ENCODE results near the gene PIGB. TPM values are rescaled to one million over a fixed set of nuclear protein-coding genes. Genes with fewer than 3 reads are reported as not detected.
A peak's percentile ranks its signal among the peaks of the same experiment; 100 is the strongest.
"Not testable (repeated sequence)": the region's sequence is repeated elsewhere in the genome, so short reads cannot be mapped to it uniquely, and the experiment has no call there.

PIGB gene
- total RNA-seq, 5 donors from 2014 or later (not counting 1 experiment from before 2014, with no cell fraction given): 16.3 to 28.2 (median 20.1) TPM

DNA sequence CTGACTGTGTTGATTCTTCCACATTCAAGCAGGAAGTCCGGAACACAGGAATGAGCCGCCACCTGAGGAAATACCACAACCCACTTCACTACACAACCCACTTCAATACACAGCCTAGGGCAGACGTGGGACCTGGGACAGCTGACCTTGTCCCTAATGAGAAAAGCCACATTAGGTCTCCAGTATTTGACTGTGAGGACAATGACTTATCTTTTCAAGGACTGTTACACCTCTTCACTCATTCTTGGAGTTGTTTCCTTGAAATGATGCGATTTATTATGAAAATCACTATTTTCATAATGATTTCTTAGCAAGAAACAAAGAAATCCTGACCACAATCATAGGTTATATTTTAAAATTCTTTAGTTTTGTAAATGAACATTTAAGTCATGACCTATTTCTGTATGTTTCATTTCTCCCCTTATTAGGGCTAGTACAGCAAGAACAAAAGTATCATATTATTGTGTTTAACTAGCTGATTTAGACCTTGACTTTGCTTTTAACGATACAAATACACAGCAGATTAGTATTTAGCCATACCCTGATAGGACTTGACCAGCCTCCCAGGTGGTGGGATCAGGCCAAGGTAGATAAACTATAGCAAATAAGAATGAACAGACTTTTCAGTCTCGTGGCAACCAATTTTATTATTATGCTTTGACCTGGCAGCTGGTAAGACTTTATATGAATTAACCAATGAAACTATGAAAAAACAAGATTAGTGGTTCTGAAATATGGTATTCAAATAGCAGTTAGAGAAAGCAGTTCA lies 35.5 kb upstream of the PIGB start:
- no peaks in the 10 kb centered on the region for H3K27me3 ChIP-seq (replicated peaks in 1 of 2; ENCODE audit: control insufficient read depth in 2 of 2, extremely low read depth in 1 of 2, insufficient read depth in 2 of 2, low read length in 1 of 2)
- ChIA-PET POLR2A (no interaction called here), CTCF (no interaction called here)
- Mint-ChIP-seq H3K36me3 (peaks cover 10% of the 10 kb centered on the region), H3K9me3 (no peaks in the 10 kb centered on the region), H3K4me3 (peak overlapping the region in 1 of 3 donors; percentile 2), H3K27me3 (no peaks in the 10 kb centered on the region), H3K4me1 (peaks cover 91 to 97% (median 94%) of the 10 kb centered on the region in 3 donors), H3K27ac (peak overlapping the region; percentile 95 to 99)
- H3K9me3 ChIP-seq: no peaks in the 10 kb centered on the region
- 30% methylated on average over 2 of the region's 6 CpGs for WGBS (ENCODE audit: insufficient coverage)
- no peak for ATAC-seq (replicated peaks in 1 of 4)
- peaks cover 4 to 71% of the 10 kb centered on the region in 2 experiments for H3K4me1 ChIP-seq (ENCODE audit: control insufficient read depth in 1 of 2, extremely low read depth in 1 of 2, insufficient read depth in 2 of 2, low read length in 2 of 2)
- no peak for DNase-seq
- no peaks in the 10 kb centered on the region for H3K36me3 ChIP-seq (ENCODE audit: control insufficient read depth in 2 of 2, extremely low read depth in 1 of 2, insufficient read depth in 1 of 2, low read length in 1 of 2)
- H3K27ac ChIP-seq (ENCODE audit: low read length): peak overlapping the region; percentile 85
- no peak overlapping the region for H3K4me3 ChIP-seq (ENCODE audit: control insufficient read depth in 1 of 2, extremely low read depth in 1 of 2, low read length in 1 of 2)

DNA sequence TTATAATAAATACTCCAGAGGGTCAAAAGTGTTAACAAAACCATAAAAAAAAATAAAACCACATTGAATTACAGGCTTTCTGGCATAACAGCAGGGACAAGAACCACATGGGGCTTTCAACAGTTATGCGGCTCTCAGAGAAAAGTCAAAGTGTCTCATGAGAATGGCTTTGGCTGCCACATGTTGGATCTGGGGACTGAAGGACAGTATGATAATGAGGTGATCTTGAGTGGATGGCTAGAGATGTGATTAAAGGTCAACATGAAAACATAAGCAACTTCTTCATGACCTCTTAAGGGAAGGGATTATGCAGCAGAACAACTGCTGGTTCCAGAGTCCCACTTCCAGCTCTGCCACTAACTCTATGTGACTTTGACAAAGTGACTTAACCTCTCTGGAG lies 34.6 kb upstream of the PIGB start:
- Histone ChIP-seq H3K27ac (ENCODE audit: low read length) (peak overlapping the region; percentile 85), H3K27me3 (replicated peaks in 1 of 2; ENCODE audit: control insufficient read depth in 2 of 2, extremely low read depth in 1 of 2, insufficient read depth in 2 of 2, low read length in 1 of 2) (no peaks in the 10 kb centered on the region), H3K9me3 (no peaks in the 10 kb centered on the region), H3K4me3 (ENCODE audit: control insufficient read depth in 1 of 2, extremely low read depth in 1 of 2, low read length in 1 of 2) (no peak overlapping the region), H3K4me1 (ENCODE audit: control insufficient read depth in 1 of 2, extremely low read depth in 1 of 2, insufficient read depth in 2 of 2, low read length in 2 of 2) (peaks cover 10 to 67% of the 10 kb centered on the region in 2 experiments), H3K36me3 (ENCODE audit: control insufficient read depth in 2 of 2, extremely low read depth in 1 of 2, insufficient read depth in 1 of 2, low read length in 1 of 2) (no peaks in the 10 kb centered on the region)
- ATAC-seq (replicated peaks in 1 of 4) (no peak), DNase-seq (no peak)
- no peaks in the 10 kb centered on the region for H3K9me3 Mint-ChIP-seq
- H3K4me3 Mint-ChIP-seq: no peak overlapping the region
- H3K36me3 Mint-ChIP-seq: peaks cover 10% of the 10 kb centered on the region
- H3K27me3 Mint-ChIP-seq: no peaks in the 10 kb centered on the region
- ChIA-PET POLR2A (no interaction called here), CTCF (no interaction called here)
- peaks cover 87 to 94% (median 90%) of the 10 kb centered on the region in 3 donors for H3K4me1 Mint-ChIP-seq
- 60% methylated on average over 1 of the region's 1 CpG for WGBS (ENCODE audit: insufficient coverage)
- peak overlapping the region; percentile 87 to 99 for H3K27ac Mint-ChIP-seq

DNA sequence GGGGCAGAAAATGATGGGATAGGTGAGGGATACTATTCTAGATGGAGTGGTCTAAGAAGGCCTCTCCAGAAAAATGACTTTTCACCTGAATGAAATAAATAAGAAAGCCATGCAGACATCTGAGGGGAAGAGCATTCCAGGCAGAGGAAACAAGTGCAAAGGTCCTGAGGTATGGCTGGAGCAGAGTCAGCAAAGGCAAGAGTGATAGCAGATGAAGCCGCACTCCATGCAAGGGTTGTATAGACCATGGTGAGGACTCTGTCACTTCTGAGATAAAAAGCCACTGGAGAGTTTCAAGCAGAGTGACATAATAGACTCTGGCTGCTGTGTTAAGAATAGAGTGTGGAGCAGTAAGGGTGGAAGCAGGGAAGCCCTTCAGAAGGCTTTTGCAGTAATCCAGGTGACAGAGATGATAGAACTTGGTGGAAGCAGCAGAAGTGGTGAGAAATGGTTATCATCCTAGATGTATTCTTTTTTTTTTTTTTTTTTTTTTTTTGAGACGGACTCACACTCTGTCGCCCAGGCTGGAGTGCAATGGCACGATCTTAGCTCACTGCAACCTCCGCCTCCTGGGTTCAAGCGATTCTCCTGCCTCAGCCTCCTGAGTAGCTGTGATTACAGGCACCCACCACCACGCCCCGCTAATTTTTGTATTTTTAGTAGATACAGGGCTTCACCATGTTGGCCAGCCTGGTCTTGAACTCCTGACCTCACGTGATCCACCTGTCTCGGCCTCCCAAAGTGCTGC lies 32.4 kb upstream of the PIGB start:
- ATAC-seq (replicated peaks in 1 of 4): not testable (repeated sequence)

DNA sequence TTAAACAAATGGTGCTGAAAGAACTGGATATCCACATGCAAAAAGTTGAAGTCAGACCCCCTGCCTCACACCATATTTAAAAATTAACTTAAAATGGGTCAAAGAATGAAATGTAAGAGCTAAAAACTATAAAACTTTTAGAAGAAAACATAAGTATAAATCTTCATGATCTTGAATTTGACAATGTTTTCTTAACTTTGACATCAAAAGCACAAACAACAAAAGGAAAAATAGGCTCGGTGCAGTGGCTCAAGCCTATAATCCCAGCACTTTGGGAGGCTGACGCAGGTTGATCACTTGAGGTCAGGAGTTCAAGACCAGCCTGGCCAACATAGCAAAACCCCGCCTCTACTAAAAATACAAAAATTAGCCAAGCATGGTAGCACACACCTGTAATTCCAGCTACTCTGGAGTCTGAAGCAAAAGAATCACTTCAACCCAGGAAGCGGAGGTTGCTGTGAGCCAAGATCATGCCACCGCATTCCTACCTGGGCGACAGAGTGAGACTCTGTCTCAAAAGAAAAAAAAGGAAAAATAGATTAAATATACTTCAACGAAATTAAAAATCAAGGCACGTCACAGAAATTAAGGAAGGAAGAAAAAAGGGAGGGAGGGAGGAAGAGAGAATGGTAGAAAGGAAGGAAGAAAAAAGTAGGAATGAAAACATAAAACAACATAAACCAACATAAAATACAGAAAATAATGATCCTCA lies 30.9 kb upstream of the PIGB start:
- H3K27ac Mint-ChIP-seq: peak overlapping the region; percentile 89 to 99
- no peaks in the 10 kb centered on the region for H3K27me3 Mint-ChIP-seq
- H3K9me3 Mint-ChIP-seq: no peaks in the 10 kb centered on the region
- Histone ChIP-seq H3K4me3 (ENCODE audit: control insufficient read depth in 1 of 2, extremely low read depth in 1 of 2, low read length in 1 of 2) (peak overlapping the region in 1 of 2 donors; percentile 92), H3K27me3 (replicated peaks in 1 of 2; ENCODE audit: control insufficient read depth in 2 of 2, extremely low read depth in 1 of 2, insufficient read depth in 2 of 2, low read length in 1 of 2) (no peaks in the 10 kb centered on the region), H3K36me3 (ENCODE audit: control insufficient read depth in 2 of 2, extremely low read depth in 1 of 2, insufficient read depth in 1 of 2, low read length in 1 of 2) (no peaks in the 10 kb centered on the region), H3K27ac (ENCODE audit: low read length) (peak overlapping the region; percentile 95), H3K4me1 (ENCODE audit: control insufficient read depth in 1 of 2, extremely low read depth in 1 of 2, insufficient read depth in 2 of 2, low read length in 2 of 2) (peaks cover 5 to 43% of the 10 kb centered on the region in 2 experiments), H3K9me3 (no peaks in the 10 kb centered on the region)
- 37% methylated on average over 3 of the region's 8 CpGs for WGBS (ENCODE audit: insufficient coverage)
- POLR2A ChIA-PET: interaction anchor here (0.6 to 1.7 kb wide), 4 partner anchors 16 to 104 kb away, joined by 3 to 5 read pairs (median 4); no protein-coding TSS in a partner anchor
- peak overlapping the region; percentile 92 to 94 (median 93) for H3K4me3 Mint-ChIP-seq
- DNase-seq: no peak
- peaks cover 10% of the 10 kb centered on the region for H3K36me3 Mint-ChIP-seq
- H3K4me1 Mint-ChIP-seq: peaks cover 53 to 60% (median 58%) of the 10 kb centered on the region in 3 donors
- CTCF ChIA-PET: interaction anchor here (0.6 to 1.3 kb wide), 6 partner anchors 11 to 71 kb away, joined by 3 to 5 read pairs (median 4); no protein-coding TSS in a partner anchor
- no peak for ATAC-seq (replicated peaks in 1 of 4)

More for the DNA sequence above, 32.4 kb upstream of the PIGB start:
- WGBS (ENCODE audit: insufficient coverage): 95% methylated on average over 5 of the region's 10 CpGs
- Mint-ChIP-seq H3K4me3 (peak overlapping the region; percentile 92 to 94 (median 93)), H3K4me1 (peaks cover 69 to 76% (median 74%) of the 10 kb centered on the region in 3 donors), H3K27ac (peak overlapping the region; percentile 89 to 99)
- H3K36me3 Mint-ChIP-seq; H3K4me3 ChIP-seq (ENCODE audit: control insufficient read depth in 1 of 2, extremely low read depth in 1 of 2, low read length in 1 of 2); H3K9me3 Mint-ChIP-seq; H3K27me3 ChIP-seq (replicated peaks in 1 of 2; ENCODE audit: control insufficient read depth in 2 of 2, extremely low read depth in 1 of 2, insufficient read depth in 2 of 2, low read length in 1 of 2); DNase-seq; H3K9me3 ChIP-seq; H3K36me3 ChIP-seq (ENCODE audit: control insufficient read depth in 2 of 2, extremely low read depth in 1 of 2, insufficient read depth in 1 of 2, low read length in 1 of 2); H3K27me3 Mint-ChIP-seq: not testable (repeated sequence)
- peaks cover 5 to 58% of the 10 kb centered on the region in 2 experiments for H3K4me1 ChIP-seq (ENCODE audit: control insufficient read depth in 1 of 2, extremely low read depth in 1 of 2, insufficient read depth in 2 of 2, low read length in 2 of 2)
- POLR2A ChIA-PET: interaction anchor here (1.4 to 1.7 kb wide), 2 partner anchors 19 to 20 kb away, joined by 4 to 5 read pairs; no protein-coding TSS in a partner anchor
- CTCF ChIA-PET: interaction anchor here (0.5 to 1.3 kb wide), 3 partner anchors 9 to 95 kb away, joined by 3 to 5 read pairs (median 3); no protein-coding TSS in a partner anchor
- H3K27ac ChIP-seq (ENCODE audit: low read length): peak overlapping the region; percentile 85

DNA sequence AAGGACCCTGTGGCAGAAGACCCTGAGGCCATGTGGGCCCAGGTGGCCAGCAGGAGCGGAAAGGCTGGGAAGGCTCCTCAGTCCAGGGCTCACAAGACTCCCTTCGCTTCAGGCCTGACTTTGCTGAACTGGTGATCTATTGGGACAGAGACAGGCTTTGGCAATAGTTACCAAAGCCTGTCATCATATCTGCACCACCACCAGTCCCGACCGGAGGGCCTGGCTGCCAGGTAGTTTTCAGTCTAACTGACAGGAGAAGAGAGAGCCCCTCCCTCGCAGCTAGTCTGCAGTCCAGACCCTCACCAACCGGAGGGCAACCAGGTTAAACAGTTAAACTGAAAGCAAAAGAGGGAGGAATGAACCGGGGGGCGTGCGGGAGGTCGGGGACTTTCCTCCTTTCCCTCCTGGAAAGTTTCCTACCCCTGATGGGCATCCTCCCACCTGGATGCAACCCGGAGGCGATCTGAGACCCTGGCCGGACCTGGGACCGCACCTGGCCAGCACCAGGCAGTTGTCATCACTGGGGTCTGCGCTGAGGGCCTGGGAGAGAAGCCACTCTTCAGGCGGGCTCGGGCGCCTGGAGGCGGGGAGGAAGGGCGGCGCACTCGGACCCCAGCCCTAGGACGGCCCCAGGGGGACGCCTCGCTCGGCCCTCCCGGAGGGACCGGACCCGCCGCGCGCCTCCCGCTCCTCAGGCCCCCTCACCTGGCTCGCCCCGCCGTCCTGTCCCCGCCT lies 29.8 kb upstream of the PIGB start:
- Mint-ChIP-seq H3K4me3 (peak overlapping the region; percentile 92 to 94 (median 93)), H3K27me3 (no peaks in the 10 kb centered on the region), H3K9me3 (no peaks in the 10 kb centered on the region), H3K36me3 (peaks cover 10% of the 10 kb centered on the region), H3K4me1 (peaks cover 47 to 50% (median 49%) of the 10 kb centered on the region in 3 donors), H3K27ac (peak overlapping the region; percentile 89 to 99)
- ATAC-seq (replicated peaks in 1 of 4) (peak in 2 of 4 experiments; percentile 19 to 20), DNase-seq (peak in 23 of 35 experiments; percentile 5 to 55 (median 22))
- WGBS (ENCODE audit: insufficient coverage): 2% methylated on average over 34 of the region's 37 CpGs
- no peaks in the 10 kb centered on the region for H3K9me3 ChIP-seq
- H3K27me3 ChIP-seq (replicated peaks in 1 of 2; ENCODE audit: control insufficient read depth in 2 of 2, extremely low read depth in 1 of 2, insufficient read depth in 2 of 2, low read length in 1 of 2): no peaks in the 10 kb centered on the region
- peak overlapping the region; percentile 92 to 97 for H3K4me3 ChIP-seq (ENCODE audit: control insufficient read depth in 1 of 2, extremely low read depth in 1 of 2, low read length in 1 of 2)
- H3K36me3 ChIP-seq (ENCODE audit: control insufficient read depth in 2 of 2, extremely low read depth in 1 of 2, insufficient read depth in 1 of 2, low read length in 1 of 2): no peaks in the 10 kb centered on the region
- POLR2A ChIA-PET: no interaction called here
- H3K27ac ChIP-seq (ENCODE audit: low read length): peak overlapping the region; percentile 95
- CTCF ChIA-PET: no interaction called here
- H3K4me1 ChIP-seq (ENCODE audit: control insufficient read depth in 1 of 2, extremely low read depth in 1 of 2, insufficient read depth in 2 of 2, low read length in 2 of 2): peaks cover 5 to 35% of the 10 kb centered on the region in 2 experiments

All from T-cell (primary cell).